GM15510 (cell line): ENCODE data around the gene CADPS2.

ENCODE experiments used
- POLR2A ChIP-seq: IDR thresholded peaks from 3 replicates; pipeline ENCODE4 v1.6.1; 2011; ENCODE audit warnings: borderline replicate concordance; ENCODE audit not compliant: insufficient read length; ENCODE audit errors: extremely low read depth

CADPS2 gene

DNA sequence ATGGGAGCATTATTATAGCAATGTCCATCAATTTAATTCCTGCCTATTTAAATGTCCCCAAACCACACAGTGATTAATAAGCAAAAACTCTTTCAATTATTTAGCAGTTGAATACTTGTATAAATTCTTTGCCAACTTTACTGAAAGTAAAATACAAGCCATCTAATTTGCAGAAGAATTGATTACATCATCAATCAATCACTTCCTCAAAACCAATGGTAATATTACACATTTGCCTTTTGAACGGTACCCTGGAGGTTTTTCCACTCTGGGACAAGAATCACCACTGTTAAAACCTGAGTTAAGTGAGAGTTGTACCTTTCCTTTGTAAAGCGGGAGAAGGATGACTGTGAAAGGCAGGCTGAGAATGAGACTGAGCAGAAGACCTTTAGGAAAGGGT is 280.3 kb downstream of the CADPS2 start:
- no peak for TF ChIP-seq POLR2A

DNA sequence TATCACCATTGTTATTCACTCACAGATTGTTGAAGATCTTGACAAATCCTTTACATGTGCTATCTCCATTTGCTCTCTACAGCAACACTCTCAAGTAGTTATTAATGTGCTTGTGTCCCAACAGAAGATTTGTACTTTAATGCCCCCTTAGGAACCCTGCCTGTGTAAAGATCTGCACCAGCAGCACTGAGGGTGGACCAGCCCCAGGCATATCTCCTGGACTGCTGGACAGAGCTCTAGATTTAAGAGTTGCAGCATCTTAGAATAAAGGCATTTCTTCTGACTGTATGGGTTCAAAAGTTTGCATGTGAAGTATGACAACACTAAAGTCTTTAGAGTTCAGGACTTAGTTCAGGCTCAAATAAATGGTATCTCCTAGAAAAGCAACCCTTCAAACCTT is 282.0 kb downstream of the CADPS2 start:
- no peak for TF ChIP-seq POLR2A

DNA sequence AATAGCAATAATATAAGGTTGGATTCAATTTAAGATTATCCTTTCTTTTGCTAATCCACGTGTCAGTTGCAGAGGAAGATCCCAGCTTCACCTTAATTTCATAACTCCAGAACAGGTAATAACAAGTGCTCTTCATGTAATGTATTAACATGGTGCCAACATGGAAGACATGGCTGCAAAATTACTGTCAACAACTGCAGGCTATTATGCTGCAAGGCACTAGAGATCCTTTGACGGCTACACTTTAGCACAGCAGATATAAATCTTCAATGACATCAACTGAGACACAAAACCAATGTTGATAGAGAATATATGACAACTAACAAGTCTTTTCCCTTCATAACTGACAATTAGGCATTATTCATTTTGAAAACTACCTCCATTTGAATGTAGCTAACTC is 283.5 kb downstream of the CADPS2 start:
- TF ChIP-seq POLR2A, result no peak

DNA sequence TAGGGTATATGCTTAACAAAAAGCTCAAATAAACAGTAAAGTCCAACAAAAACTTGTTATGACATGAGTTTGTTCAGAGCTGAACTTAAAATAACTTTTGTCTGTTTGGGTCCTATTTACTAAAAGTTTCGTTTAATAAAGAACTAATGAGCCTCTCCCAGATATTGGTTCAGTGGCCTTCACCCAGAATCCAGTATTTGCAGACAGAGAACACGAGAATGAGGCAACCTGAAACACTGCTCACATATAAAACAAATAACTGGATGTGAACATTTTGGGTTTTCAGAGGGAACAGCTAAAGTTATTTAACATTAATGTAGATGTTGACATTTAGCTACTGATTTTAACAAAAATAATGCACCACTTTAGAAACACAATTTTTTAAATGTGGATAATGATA is 285.6 kb downstream of the CADPS2 start:
- no peak for TF ChIP-seq POLR2A

DNA sequence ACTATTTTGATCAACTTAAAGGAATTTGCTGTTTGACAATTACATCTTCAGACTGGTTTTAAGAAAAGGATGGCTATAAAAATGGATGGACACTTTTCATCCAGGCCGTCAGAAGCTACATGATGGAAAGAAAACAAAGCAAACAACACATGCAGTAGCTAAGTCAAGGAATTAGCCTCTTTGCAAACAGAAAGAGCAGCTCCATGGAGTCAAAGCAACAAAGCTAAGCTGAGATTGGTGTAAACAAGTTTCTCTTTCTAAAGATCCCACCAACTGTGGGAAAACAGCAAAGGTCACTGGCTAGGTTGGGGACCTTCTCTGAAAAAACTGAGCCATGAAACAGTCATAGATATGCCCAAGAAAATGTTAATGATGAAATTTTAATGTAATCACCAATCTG is 286.2 kb downstream of the CADPS2 start:
- TF ChIP-seq POLR2A, result no peak

DNA sequence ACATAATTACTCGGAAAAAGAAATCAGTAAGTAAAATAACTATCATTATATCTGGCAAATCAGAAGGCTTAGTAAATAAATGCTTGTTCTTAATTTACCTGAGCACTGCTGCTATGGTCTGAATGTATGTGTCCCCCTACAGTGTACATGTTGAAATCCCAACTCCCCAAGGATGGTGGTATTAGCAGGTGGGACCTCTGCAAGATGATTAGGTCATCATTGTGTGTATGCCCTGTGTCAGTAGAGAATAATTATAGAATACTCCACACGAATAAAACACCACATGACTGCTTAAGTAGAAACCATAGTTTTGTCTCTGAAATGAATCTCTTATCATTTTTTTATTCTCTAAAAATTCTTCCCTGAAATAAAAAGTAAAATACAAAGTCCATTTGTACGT is 289.0 kb downstream of the CADPS2 start:
- TF ChIP-seq POLR2A, result no peak

DNA sequence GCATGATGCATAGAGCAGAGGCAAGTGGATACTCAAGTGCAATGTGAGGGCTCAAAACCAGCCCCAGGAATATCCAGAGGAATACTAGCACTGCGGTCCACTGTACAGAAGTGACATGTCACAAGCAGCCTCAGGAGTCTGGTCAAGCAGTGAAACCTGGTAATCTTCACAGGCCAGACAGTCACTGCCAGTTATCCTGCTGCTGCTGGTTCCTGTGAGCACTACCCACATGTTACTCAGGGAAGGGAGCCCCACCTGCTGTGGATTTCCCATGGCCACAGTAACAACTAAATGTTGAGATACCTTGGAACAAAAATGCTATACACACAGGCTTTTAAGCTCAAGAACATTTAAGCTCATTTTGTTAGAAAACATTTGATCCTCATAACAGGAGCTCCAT is 290.4 kb downstream of the CADPS2 start:
- TF ChIP-seq POLR2A, result no peak

DNA sequence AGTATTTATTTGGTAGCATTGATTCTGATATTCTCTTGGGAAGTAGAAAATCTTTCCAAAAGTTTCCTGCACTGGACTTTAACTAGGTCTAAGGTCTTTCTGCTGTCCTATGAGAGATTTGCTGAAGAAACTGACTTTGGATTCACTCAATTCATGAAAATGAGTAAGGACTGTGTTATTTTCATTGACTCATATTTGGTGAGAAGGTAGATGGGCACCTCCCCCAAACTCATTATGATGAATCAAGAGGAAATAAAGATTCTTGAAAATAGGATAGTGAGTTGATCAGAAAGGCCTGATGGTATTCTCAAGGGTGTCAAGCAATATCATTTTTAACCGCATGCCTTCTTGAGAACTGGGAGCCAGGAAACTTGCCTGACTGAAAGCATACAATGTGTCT is 297.6 kb downstream of the CADPS2 start:
- no peak for TF ChIP-seq POLR2A

DNA sequence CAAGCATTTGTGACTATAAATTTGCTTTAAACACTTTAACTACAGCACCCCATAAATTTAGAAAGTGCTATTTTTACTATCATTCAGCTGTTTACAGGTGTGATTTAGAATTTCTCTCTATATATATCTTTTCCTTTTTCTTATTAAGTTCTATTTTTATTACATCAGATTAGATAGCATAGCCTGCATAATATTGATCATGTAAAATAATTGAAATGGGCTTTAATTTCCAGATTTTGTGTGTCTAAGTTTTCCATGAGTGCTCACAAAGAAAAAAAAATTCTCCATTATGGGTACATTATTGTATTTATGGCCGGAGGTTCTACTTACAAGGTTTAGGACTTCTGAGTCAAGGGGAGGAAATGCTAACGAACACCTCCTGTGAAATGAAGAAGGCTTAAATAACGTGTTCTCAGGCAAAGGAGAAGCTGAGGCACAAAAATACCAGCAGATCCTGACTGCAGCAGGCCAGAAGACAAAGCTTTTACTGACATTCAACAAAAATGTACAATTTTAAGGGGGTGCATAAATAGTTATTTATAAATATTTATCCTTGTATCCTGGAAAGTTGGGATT is 301.5 kb downstream of the CADPS2 start:
- no peak for TF ChIP-seq POLR2A

DNA sequence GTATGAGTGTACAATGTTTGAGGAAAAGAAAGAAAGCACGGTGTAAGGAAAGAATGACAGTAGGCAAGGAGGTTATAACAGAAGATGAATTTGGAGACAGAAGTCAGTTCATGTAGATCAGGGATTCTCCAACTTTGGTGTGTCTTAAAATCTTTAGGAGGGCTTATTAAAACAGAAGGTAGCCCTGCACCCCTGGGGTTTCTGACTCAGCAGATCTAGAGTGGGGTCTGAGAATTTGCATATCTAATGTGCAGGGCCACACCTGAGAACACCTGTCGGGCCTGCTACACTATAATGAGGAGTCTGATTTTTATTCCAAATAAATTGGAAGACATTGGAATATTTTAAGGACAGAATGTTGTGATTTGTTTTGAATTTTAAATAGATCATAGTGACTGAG is 307.9 kb downstream of the CADPS2 start:
- no peak for TF ChIP-seq POLR2A

DNA sequence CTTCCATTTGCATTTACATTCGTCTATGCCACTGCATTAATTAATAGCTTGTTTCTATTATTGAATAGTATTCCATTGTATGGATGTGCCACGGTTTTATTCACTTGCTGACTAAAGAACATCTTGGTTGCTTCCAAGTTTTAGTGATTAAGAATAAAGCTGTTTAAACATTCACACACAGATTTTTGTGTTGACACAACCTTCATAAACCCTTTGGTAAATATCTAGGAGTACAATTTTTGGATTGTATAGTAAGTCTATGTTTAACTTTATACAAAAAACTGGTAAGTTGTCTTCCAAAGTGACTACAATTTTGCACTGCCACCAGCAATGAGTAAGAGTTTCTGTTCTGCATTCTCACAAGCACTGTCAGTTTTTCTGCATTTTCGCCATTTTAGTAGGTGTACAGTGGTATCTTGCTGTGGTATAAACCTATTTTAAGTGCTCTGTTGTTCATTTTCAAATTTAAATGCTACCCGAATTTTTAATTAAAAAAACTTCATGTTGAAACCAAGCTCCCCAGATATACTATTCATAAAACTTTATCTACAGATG is 308.7 kb downstream of the CADPS2 start:
- TF ChIP-seq POLR2A, result no peak

DNA sequence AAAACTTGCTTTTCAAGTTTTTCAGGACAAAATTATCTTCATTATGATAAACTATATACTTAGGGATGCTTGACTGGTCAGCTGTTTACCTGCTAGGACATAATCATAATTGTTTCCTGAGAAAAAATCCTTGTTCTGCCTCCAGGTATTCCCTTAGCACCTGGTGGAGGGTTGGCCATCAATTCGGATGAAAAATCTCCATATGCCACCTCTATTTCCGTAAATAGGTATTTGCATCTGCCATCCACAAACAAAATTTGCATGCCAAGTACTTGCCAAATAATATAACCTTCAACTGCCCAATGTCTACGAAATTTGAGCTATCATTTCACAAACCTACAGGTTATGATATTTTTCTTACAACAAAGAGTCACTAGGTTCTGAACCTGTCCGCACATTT is 313.6 kb downstream of the CADPS2 start:
- no peak for TF ChIP-seq POLR2A

DNA sequence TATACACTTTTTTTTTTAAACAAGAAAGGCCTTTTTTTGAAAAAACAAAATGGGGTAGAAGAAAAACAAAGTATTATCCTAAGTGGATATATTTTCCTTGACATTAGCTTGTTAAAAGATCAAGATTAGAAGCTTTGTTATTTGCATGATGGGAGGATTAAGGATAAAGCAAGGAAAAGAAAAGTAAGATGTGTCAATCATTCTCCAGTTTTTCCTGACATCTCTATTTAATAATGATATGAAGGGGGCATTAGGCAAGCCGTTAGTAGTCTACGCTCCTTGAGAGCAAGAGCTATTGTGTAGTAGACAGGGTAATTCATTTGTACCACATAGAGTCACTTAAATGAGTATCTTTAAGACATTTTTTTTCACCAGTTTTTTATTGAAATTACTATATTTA is 324.9 kb downstream of the CADPS2 start:
- no peak for TF ChIP-seq POLR2A

DNA sequence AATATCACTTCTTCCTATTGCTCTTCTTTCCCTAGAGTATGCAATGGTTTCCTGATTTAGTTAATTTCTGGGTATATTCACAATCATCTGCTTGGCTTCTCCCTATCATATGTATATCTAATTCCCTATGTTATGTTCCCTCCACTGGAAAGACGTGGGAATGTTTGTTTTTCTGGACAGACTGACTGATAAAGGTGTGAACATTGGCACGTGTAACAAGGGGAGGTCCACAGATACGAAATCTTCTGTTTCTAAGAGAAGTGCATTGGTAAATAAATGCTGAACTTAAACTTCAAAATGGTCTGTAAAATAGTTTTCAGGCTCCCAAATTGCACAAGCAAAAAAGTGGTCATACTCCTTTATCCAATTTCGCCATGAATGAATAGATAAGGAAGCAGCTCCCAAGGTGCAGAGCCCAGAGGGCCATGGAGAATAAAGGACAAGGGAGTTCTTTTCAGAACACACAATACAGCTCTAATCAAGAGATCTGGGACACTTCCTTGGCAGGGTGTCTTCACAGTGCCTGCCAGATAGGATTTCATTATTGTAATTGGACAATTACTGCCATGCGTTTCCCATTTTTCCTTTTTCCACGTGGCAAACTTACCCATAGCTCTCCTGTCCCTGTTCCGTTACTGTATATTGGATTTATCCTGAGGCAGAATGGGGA is 329.3 kb downstream of the CADPS2 start:
- TF ChIP-seq POLR2A, result no peak

DNA sequence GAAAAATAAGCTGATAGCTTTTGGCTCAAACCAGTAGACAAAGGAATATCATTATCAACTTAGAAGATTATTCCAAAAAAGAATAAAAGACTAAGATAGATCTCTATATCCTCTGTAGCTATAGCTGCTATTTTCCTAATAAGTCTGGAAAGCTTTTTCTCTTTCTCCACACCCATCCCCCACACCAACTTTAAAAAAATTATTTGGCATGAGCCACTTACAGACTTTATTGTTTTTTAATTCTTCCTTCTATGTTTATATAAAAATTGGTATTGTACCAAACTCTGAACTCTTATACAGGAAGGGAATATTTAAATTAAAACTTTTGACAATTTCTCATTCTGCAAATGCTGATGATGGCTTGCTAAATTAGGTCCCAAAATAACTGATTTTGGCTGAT is 330.0 kb downstream of the CADPS2 start:
- TF ChIP-seq POLR2A, result no peak

DNA sequence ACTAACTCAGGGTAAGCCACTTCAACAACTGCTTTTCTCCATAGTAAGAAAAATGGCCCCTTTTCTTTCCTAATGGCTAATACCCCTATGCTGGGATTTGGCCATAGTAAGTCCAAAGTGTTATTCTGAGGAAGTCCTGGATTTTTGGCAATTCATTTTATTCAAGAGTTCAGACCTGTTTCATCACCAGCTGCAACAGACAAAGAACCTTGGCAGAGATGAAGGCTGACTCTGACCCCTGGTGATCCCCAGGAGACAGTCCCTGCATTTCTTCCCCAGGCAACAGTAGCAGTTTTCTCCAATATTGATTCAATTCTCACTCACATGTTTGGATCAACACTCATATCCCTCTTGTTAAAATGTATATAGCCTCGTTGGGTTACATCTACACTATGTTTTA is 332.5 kb downstream of the CADPS2 start:
- no peak for TF ChIP-seq POLR2A
